GM19023 (cell line): ENCODE results near the gene DOCK11.
A peak's percentile ranks its signal among the peaks of the same experiment; 100 is the strongest.
"Not testable (repeated sequence)": the region's sequence is repeated elsewhere in the genome, so short reads cannot be mapped to it uniquely, and the experiment has no call there.

Experiments
- ATAC-seq: cut with Tn5 transposase; IDR thresholded peaks from one replicate; pipeline ENCODE4 v1.9.1; 2021; ENCODE audit warnings: mild to moderate bottlenecking, moderate library complexity; ENCODE audit not compliant: unreplicated experiment

The DOCK11 gene

GRCh38 chrX:118727686-118728339 is 232.2 kb downstream of the DOCK11 start:
- ATAC-seq = peak; percentile 11

GRCh38 chrX:118729042-118729652 is 233.5 kb downstream of the DOCK11 start:
- no peak for ATAC-seq

- no peak for ATAC-seq
Observed at GRCh38 chrX:118730500-118731247, 235.1 kb downstream of the DOCK11 start.

GRCh38 chrX:118732551-118732950 is 236.9 kb downstream of the DOCK11 start:
- not testable (repeated sequence) for ATAC-seq

DNA sequence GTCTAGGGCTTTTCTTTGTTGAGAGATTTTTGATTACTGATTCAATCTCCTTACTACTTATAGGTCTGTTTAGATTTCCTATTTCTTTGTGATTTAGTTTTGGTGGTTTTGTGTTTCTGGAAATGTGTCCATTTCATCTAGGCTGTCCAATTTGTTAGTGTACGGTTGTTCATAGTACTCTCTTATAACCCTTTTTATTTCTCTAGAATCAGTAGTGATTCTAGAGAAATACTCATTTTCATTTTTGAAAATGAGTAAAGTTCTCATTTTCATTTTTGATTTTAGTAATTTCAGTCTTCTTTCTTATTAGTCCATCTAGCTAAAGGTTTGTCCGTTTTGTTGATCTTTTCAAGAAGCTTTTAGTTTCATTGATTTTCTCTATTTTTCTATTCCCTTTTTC is 239.3 kb downstream of the DOCK11 start:
- ATAC-seq = no peak
